ENCODE data around the gene GPS1.

DNA sequence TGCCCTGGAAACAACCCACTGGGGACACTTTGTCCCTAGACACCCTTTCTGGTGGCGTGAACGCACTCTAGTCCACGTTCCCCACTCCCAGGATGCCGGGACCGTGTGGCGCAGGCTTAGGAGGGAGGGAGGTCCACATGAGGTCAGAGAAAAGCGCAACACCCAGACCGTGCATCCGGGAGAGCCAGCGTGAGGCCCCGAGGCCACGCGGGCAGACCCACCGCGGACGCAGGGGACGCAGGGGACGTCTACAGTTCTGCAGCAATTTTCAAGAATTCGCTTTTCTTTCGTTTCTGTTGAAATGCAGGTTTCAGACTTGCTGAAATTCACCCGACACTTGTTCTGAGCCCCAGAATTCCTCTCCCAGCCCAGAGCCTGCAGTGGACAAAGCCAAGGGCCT is 4.8 kb upstream of the GPS1 start:
- TF ChIP-seq, protein P1, sequence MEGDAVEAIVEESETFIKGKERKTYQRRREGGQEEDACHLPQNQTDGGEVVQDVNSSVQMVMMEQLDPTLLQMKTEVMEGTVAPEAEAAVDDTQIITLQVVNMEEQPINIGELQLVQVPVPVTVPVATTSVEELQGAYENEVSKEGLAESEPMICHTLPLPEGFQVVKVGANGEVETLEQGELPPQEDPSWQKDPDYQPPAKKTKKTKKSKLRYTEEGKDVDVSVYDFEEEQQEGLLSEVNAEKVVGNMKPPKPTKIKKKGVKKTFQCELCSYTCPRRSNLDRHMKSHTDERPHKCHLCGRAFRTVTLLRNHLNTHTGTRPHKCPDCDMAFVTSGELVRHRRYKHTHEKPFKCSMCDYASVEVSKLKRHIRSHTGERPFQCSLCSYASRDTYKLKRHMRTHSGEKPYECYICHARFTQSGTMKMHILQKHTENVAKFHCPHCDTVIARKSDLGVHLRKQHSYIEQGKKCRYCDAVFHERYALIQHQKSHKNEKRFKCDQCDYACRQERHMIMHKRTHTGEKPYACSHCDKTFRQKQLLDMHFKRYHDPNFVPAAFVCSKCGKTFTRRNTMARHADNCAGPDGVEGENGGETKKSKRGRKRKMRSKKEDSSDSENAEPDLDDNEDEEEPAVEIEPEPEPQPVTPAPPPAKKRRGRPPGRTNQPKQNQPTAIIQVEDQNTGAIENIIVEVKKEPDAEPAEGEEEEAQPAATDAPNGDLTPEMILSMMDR (conservative IDR thresholded peaks at IDR 0.05; ENCODE audit: low read depth, low read length), result no peak
- TF ChIP-seq RAD21 (IDR thresholded peaks at IDR 0.05; ENCODE audit: low read length) (no peak), NFE2L2 (IDR thresholded peaks at IDR 0.05; ENCODE audit: low read depth, low read length) (no peak), MXI1 (IDR thresholded peaks at IDR 0.05; ENCODE audit: borderline replicate concordance, low read depth, low read length) (no peak), CEBPB (IDR thresholded peaks at IDR 0.05; ENCODE audit: low read depth, low read length) (no peak), MAZ (IDR thresholded peaks at IDR 0.05; ENCODE audit: borderline replicate concordance, low read depth, low read length) (no peak), MAFK (IDR thresholded peaks at IDR 0.05; ENCODE audit: low read depth, low read length) (no peak), POLR2A (IDR thresholded peaks at IDR 0.05; ENCODE audit: low read depth, low read length) (no peak), FOS (IDR thresholded peaks at IDR 0.05; ENCODE audit: low read depth, low read length) (no peak), SMC3 (IDR thresholded peaks at IDR 0.05; ENCODE audit: low read depth, low read length) (no peak), RCOR1 (IDR thresholded peaks at IDR 0.05; ENCODE audit: insufficient replicate concordance, low read length) (no peak), CHD1 (IDR thresholded peaks at IDR 0.05; ENCODE audit: low read depth, low read length) (no peak)
- TF ChIP-seq, protein P2, sequence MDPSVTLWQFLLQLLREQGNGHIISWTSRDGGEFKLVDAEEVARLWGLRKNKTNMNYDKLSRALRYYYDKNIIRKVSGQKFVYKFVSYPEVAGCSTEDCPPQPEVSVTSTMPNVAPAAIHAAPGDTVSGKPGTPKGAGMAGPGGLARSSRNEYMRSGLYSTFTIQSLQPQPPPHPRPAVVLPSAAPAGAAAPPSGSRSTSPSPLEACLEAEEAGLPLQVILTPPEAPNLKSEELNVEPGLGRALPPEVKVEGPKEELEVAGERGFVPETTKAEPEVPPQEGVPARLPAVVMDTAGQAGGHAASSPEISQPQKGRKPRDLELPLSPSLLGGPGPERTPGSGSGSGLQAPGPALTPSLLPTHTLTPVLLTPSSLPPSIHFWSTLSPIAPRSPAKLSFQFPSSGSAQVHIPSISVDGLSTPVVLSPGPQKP (IDR thresholded peaks at IDR 0.05; ENCODE audit: borderline replicate concordance, low read depth, low read length), result no peak
- TF ChIP-seq, protein P3, sequence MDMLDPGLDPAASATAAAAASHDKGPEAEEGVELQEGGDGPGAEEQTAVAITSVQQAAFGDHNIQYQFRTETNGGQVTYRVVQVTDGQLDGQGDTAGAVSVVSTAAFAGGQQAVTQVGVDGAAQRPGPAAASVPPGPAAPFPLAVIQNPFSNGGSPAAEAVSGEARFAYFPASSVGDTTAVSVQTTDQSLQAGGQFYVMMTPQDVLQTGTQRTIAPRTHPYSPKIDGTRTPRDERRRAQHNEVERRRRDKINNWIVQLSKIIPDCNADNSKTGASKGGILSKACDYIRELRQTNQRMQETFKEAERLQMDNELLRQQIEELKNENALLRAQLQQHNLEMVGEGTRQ (IDR thresholded peaks at IDR 0.05; ENCODE audit: low read depth, low read length), result no peak

Data from IMR-90 (cell line).